ENCODE data around the gene FUOM. TPM values are rescaled to one million over a fixed set of nuclear protein-coding genes. Genes with fewer than 3 reads are reported as not detected.
A peak's percentile ranks its signal among the peaks of the same experiment; 100 is the strongest.

The FUOM gene
- total RNA-seq, 2 donors from 2014 or later, result 12.5 to 16.1 TPM

DNA sequence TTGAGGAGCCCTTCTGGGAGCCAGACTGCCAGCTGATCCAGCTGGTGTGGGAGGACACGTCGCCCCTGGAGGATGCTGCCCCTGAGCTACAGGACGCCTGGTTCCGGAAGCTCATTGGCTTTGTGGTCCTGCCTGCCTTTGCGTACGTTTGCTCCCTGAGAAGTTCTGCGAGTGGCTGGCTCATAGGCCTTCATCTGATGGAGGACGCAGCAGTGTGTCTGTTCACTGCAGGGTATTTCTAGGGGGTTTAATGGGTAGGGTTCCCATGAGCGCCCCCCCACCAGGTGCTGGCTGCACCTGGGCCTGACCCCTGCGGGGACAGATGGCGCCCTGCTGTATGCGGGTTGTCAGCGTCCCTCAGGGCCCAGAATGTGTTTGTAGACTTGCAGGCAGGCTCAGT is 26.3 kb upstream of the FUOM start:
- no peak for DNase-seq
- H3K4me1 ChIP-seq, result peaks cover 7% of the 10 kb centered on the region
- no peaks in the 10 kb centered on the region for H3K36me3 ChIP-seq (replicated peaks in 1 of 2; ENCODE audit: insufficient read depth in 1 of 2, low read depth in 2 of 2)
- H3K4me3 ChIP-seq, result no peak overlapping the region
- H3K27me3 ChIP-seq, result no peaks in the 10 kb centered on the region
- no peak overlapping the region for H3K27ac ChIP-seq
- no peak for ATAC-seq
- no peaks in the 10 kb centered on the region for H3K9me3 ChIP-seq
- TF ChIP-seq POLR2A (IDR thresholded peaks at IDR 0.05), result no peak
- TF ChIP-seq, protein P1, sequence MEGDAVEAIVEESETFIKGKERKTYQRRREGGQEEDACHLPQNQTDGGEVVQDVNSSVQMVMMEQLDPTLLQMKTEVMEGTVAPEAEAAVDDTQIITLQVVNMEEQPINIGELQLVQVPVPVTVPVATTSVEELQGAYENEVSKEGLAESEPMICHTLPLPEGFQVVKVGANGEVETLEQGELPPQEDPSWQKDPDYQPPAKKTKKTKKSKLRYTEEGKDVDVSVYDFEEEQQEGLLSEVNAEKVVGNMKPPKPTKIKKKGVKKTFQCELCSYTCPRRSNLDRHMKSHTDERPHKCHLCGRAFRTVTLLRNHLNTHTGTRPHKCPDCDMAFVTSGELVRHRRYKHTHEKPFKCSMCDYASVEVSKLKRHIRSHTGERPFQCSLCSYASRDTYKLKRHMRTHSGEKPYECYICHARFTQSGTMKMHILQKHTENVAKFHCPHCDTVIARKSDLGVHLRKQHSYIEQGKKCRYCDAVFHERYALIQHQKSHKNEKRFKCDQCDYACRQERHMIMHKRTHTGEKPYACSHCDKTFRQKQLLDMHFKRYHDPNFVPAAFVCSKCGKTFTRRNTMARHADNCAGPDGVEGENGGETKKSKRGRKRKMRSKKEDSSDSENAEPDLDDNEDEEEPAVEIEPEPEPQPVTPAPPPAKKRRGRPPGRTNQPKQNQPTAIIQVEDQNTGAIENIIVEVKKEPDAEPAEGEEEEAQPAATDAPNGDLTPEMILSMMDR (IDR thresholded peaks at IDR 0.05), result no peak
- intact Hi-C loops (cut with DNase I), result no loop called here
- 87 to 92% methylated on average over 3 to 13 of the region's 13 CpGs for WGBS, 2 donors

DNA sequence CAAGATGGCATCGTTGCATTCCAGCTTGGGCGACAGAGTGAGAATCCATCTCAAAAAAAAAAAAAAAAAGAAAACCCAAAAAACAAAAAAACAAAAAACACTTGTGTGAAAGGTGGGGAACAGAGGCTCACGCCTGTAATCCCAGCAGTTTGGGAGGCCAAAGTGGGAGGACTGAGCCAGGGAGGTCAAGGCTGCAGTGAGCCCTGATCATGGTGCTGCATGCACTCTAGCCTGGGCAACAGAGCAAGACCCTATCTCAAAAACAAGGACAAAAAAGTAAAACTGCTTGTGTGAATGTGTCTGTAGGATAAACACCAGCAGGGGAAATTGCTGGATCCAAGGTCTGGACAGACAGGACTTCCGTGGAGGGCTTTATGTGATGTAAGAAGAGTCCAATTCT is 25.7 kb upstream of the FUOM start:
- H3K4me3 ChIP-seq, result no peak overlapping the region
- WGBS, 2 donors, result 95 to 97% methylated on average over 4 of the region's 4 CpGs
- DNase-seq, result no peak
- no peaks in the 10 kb centered on the region for H3K9me3 ChIP-seq
- no peak for ATAC-seq
- H3K27me3 ChIP-seq, result no peaks in the 10 kb centered on the region
- peaks cover 8% of the 10 kb centered on the region for H3K4me1 ChIP-seq
- TF ChIP-seq, protein P1 (IDR thresholded peaks at IDR 0.05), result no peak
- no peak for TF ChIP-seq POLR2A (IDR thresholded peaks at IDR 0.05)
- intact Hi-C loops (cut with DNase I), result no loop called here
- no peaks in the 10 kb centered on the region for H3K36me3 ChIP-seq (replicated peaks in 1 of 2; ENCODE audit: insufficient read depth in 1 of 2, low read depth in 2 of 2)
- no peak overlapping the region for H3K27ac ChIP-seq

DNA sequence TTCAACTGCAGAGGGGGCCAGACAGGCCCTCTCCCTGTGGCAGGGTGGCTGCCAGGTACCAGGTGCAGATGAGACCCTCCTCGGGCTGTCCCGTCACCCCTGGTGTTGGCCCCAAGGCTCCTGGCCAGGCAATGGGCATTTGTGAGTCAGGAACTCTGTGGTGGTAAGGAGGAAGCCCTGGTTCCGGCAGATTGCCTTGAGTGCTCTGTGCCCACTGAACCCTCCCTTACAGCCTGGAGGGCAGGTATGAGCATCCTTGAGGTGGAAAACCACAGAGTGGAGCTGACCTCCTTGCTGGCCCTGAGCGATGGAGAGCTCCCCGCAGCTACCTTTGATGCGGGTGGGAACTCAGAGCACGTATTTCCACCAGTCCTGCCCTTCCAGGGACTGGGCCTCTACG is 23.2 kb upstream of the FUOM start:
- Histone ChIP-seq H3K36me3 (replicated peaks in 1 of 2; ENCODE audit: insufficient read depth in 1 of 2, low read depth in 2 of 2) (no peaks in the 10 kb centered on the region), H3K27me3 (no peaks in the 10 kb centered on the region), H3K4me1 (peaks cover 19% of the 10 kb centered on the region), H3K4me3 (no peak overlapping the region), H3K9me3 (no peaks in the 10 kb centered on the region), H3K27ac (no peak overlapping the region)
- ATAC-seq, result no peak
- intact Hi-C loops (cut with DNase I), result no loop called here
- DNase-seq, result no peak
- no peak for TF ChIP-seq POLR2A (IDR thresholded peaks at IDR 0.05)
- TF ChIP-seq, protein P1 (IDR thresholded peaks at IDR 0.05), result no peak
- WGBS, 2 donors, result 73 to 77% methylated on average over 5 to 7 of the region's 8 CpGs

DNA sequence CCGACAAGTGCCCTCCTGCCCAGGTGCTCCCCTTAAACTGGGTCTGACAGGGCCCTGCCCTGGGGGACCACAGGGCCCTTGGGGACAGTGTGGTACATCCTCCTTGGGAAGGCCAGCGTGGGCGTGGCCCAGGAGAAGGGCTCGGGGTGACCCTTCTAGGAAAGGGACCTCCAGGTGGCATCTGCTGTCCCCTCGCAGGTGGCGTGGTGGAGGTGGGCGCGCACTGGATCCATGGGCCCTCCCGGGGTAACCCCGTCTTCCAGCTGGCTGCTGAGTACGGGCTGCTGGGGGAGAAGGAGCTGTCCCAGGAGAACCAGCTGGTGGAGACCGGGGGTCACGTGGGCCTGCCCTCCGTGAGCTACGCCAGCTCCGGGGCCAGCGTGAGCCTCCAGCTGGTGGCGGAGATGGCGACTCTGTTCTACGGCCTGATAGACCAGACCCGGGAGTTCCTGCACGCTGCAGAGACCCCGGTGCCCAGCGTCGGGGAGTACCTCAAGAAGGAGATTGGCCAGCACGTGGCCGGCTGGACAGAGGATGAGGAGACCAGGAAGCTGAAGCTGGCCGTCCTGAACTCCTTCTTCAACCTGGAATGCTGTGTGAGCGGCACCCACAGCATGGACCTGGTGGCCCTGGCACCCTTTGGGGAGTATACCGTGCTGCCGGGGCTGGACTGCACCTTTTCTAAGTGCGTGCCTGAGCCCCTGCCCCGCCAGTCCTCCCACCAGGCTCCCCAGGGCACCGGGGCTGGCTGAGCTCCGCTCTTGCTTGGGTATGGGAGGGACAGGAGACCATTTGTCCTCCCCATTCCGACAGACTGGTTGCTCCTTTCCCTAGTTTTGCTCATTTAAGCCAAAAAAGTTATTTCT is 22.2 kb upstream of the FUOM start:
- Histone ChIP-seq H3K36me3 (replicated peaks in 1 of 2; ENCODE audit: insufficient read depth in 1 of 2, low read depth in 2 of 2) (no peaks in the 10 kb centered on the region), H3K27ac (peak overlapping the region; percentile 65 to 80 (median 72)), H3K9me3 (no peaks in the 10 kb centered on the region), H3K27me3 (no peaks in the 10 kb centered on the region), H3K4me3 (peak overlapping the region in 1 of 2 donors; percentile 60), H3K4me1 (peaks cover 19% of the 10 kb centered on the region)
- TF ChIP-seq POLR2A (IDR thresholded peaks at IDR 0.05), result no peak
- TF ChIP-seq, protein P1 (IDR thresholded peaks at IDR 0.05), result no peak
- 92 to 96% methylated on average over 4 to 36 of the region's 36 CpGs for WGBS, 2 donors
- no peak for ATAC-seq
- intact Hi-C loops (cut with DNase I), result no loop called here
- DNase-seq, result peak in 1 of 4 donors; percentile 32

Measured in body of pancreas (tissue), 4 donors.